GM19438 (cell line): ENCODE data around the gene CETN1.

Experiments
- ATAC-seq: cut with Tn5 transposase; IDR thresholded peaks from one replicate; pipeline ENCODE4 v1.9.1; 2021; ENCODE audit warnings: low read depth; ENCODE audit not compliant: unreplicated experiment

Gene CETN1

GRCh38 chr18:618618-619017 is 38.4 kb downstream of the CETN1 start:
- ATAC-seq: no peak

GRCh38 chr18:621291-622043 is 41.3 kb downstream of the CETN1 start:
- no peak for ATAC-seq

GRCh38 chr18:622289-622688 is 42.1 kb downstream of the CETN1 start:
- ATAC-seq: no peak

GRCh38 chr18:623761-624620 is 43.8 kb downstream of the CETN1 start:
- ATAC-seq: no peak

DNA sequence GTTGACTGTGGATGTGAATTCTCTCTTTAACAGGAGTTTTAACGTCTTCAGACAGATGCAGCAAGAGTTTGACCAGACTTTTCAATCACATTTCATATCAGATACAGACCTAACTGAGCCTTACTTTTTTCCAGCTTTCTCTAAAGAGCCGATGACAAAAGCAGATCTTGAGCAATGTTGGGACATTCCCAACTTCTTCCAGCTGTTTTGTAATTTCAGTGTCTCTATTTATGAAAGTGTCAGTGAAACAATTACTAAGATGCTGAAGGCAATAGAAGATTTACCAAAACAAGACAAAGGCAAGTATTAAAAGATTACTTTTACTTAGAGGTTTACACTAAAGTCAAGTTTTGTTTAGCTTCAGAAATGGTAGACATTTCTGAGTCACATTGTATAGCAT is 47.1 kb downstream of the CETN1 start:
- no peak for ATAC-seq

DNA sequence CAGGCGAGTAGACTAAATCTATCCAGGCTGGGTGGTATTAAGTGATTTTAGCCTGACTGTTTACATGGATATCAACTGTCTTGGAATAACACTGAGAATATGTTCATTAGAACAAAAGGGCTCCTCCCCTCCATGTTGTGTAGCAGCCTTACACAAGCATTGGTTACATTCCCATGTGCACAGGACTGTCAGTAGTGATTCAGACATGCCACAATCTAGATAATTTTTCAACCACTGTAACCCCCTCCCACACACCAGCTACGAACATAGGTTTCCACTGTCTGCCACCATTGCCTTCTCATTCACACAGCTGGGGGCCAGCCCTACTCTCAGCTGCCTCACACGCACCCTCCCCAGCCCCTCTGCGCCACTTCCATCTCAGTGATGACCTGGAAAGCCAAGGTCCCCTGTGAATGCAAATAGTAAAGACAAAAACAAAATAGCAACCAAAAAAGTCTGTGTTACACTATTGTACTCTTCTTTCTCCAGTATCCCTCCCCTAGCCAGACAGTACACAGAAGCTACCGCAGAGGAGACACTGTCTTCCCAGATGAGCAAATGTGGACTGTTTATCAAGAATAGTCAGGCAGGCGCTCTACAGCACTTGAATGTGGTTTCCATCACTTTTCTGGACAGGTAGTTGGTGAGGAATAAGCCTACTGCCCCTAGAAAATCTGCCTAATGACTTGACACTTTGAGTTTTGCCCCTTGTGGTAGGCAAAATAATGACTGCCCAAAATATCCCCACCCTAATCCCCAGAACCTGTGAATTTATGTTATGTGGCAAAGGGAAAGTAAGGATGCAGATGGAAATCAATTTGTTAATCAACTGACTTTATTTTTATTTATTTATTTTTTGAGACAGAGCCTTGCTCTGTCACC is 49.3 kb downstream of the CETN1 start:
- ATAC-seq: no peak

GRCh38 chr18:631560-631959 is 51.4 kb downstream of the CETN1 start:
- no peak for ATAC-seq
